ENCODE data around the gene IMMP2L.

GRCh38 chr7:110842796-110843195 lies 719.5 kb downstream of the IMMP2L start:
- TF ChIP-seq CTCF (conservative IDR thresholded peaks at IDR 0.05) (no peak), ZFX (IDR thresholded peaks at IDR 0.05) (no peak)

Data from C4-2B (cell line).